HEK293 (cell line): ENCODE data around the gene PRDM5.

Experiments
- CTCF ChIA-PET: fragments of 350-600 bp; formaldehyde crosslinking; extraction: SDS; loops from one replicate; lab custom pipeline; 2021; ENCODE audit warnings: antibody characterized with exemption; lab: Yijun Ruan, JAX
- POLR2A ChIA-PET: fragments of 300-600 bp; formaldehyde crosslinking; extraction: SDS; loops from one replicate; lab custom pipeline; 2020; ENCODE audit warnings: antibody characterized with exemption, inconsistent platforms; lab: Yijun Ruan, JAX
- H3K27ac ChIP-seq: fragments of 200-500 bp; sonication (Bioruptor generic); 2 replicates; pipeline ENCODE4 v1.5.1; 2014; ENCODE audit warnings: low read depth, low read length, control low read depth, inconsistent platforms; ENCODE audit errors: extremely low read depth
- H3K36me3 ChIP-seq, 2 experiments: fragments of 200-500 bp in 1 of 2; sonication (Bioruptor generic) in 1 of 2; 1 replicate in 1 of 2; 2 replicates in 1 of 2; pipeline ENCODE4 v1.5.1; 2014 to 2017; ENCODE audit warnings: inconsistent platforms in 2 of 2, low read length in 2 of 2; ENCODE audit not compliant: control insufficient read depth in 2 of 2, insufficient read depth in 1 of 2
- H3K4me1 ChIP-seq: fragments of 200-500 bp; sonication (Bioruptor generic); 2 replicates; pipeline ENCODE4 v1.5.1; 2014; ENCODE audit warnings: mild to moderate bottlenecking, low read length, inconsistent platforms; ENCODE audit not compliant: control insufficient read depth, insufficient read depth
- H3K4me3 ChIP-seq: 2 replicates; pipeline ENCODE4 v1.5.1; 2011; ENCODE audit warnings: low read depth, mild to moderate bottlenecking, control low read depth, low read length, moderate library complexity
- H3K9me3 ChIP-seq: fragments of 200-500 bp; sonication (Bioruptor generic); 2 replicates; pipeline ENCODE4 v1.5.1; 2014; ENCODE audit warnings: low read depth, low read length, inconsistent platforms; ENCODE audit not compliant: control insufficient read depth, insufficient read depth
- MYNN ChIP-seq: fragments of 450-650 bp; formaldehyde crosslinking; IDR thresholded peaks from 2 replicates; pipeline ENCODE4 v1.5.1; 2016; ENCODE audit warnings: missing biosample characterization, missing genetic modification characterization, borderline replicate concordance
- PRDM10 ChIP-seq: fragments of 450-650 bp; formaldehyde crosslinking; IDR thresholded peaks from 2 replicates; pipeline ENCODE4 v1.5.1; 2016; ENCODE audit warnings: missing biosample characterization, missing genetic modification characterization
- TCF7L2 ChIP-seq: IDR thresholded peaks from 2 replicates; pipeline ENCODE4 v1.6.1; 2011; ENCODE audit warnings: low read depth, mild to moderate bottlenecking, inconsistent platforms, low read length, moderate library complexity, borderline replicate concordance
- YY1 ChIP-seq: fragments of 450-650 bp; formaldehyde crosslinking; IDR thresholded peaks from 2 replicates; pipeline ENCODE4 v1.5.1; 2018; ENCODE audit warnings: missing biosample characterization, missing genetic modification characterization
- YY2 ChIP-seq: fragments of 450-650 bp; formaldehyde crosslinking; IDR thresholded peaks from 2 replicates; pipeline ENCODE4 v1.5.1; 2016; ENCODE audit warnings: missing biosample characterization, missing genetic modification characterization
- ZFHX2 ChIP-seq: fragments of 450-650 bp; formaldehyde crosslinking; conservative IDR thresholded peaks from 2 replicates; pipeline ENCODE4 v1.5.1; 2016; ENCODE audit warnings: missing biosample characterization, missing genetic modification characterization
- ZFP3 ChIP-seq: fragments of 450-650 bp; formaldehyde crosslinking; IDR thresholded peaks from 2 replicates; pipeline ENCODE4 v1.5.1; 2016; ENCODE audit warnings: low read depth, missing biosample characterization, missing genetic modification characterization
- ZNF10 ChIP-seq: fragments of 450-650 bp; formaldehyde crosslinking; IDR thresholded peaks from 2 replicates; pipeline ENCODE4 v1.5.1; 2017; ENCODE audit warnings: missing biosample characterization, missing genetic modification characterization
- ZNF155 ChIP-seq: fragments of 450-650 bp; formaldehyde crosslinking; IDR thresholded peaks from 2 replicates; pipeline ENCODE4 v1.5.1; 2016; ENCODE audit warnings: missing biosample characterization, missing genetic modification characterization
- ZNF16 ChIP-seq: fragments of 450-650 bp; formaldehyde crosslinking; IDR thresholded peaks from 2 replicates; pipeline ENCODE4 v1.5.1; 2016; ENCODE audit warnings: low read depth, missing biosample characterization, missing genetic modification characterization
- ZNF19 ChIP-seq: fragments of 450-650 bp; formaldehyde crosslinking; IDR thresholded peaks from 2 replicates; pipeline ENCODE4; 2016; ENCODE audit warnings: missing biosample characterization, missing genetic modification characterization, low read depth
- ZNF211 ChIP-seq: fragments of 450-650 bp; formaldehyde crosslinking; IDR thresholded peaks from 2 replicates; pipeline ENCODE4 v1.5.1; 2016; ENCODE audit warnings: low read depth, missing biosample characterization, missing genetic modification characterization
- ZNF366 ChIP-seq: fragments of 450-650 bp; formaldehyde crosslinking; conservative IDR thresholded peaks from 2 replicates; pipeline ENCODE4 v1.5.1; 2016; ENCODE audit warnings: missing biosample characterization, missing genetic modification characterization
- ZNF37A ChIP-seq: fragments of 450-650 bp; IDR thresholded peaks from 2 replicates; pipeline ENCODE4 v1.5.1; 2018; ENCODE audit warnings: missing biosample characterization, missing genetic modification characterization
- ZNF449 ChIP-seq: fragments of 450-650 bp; formaldehyde crosslinking; IDR thresholded peaks from 2 replicates; pipeline ENCODE4 v1.5.1; 2017; ENCODE audit warnings: missing biosample characterization, mild to moderate bottlenecking, missing genetic modification characterization, moderate library complexity
- ZNF558 ChIP-seq: fragments of 450-650 bp; formaldehyde crosslinking; IDR thresholded peaks from 2 replicates; pipeline ENCODE4 v1.5.1; 2016; ENCODE audit warnings: missing biosample characterization, missing genetic modification characterization
- ZNF596 ChIP-seq: fragments of 450-650 bp; IDR thresholded peaks from 2 replicates; pipeline ENCODE4 v1.5.0; 2018; ENCODE audit warnings: missing biosample characterization, mild to moderate bottlenecking, missing genetic modification characterization, moderate library complexity
- ZNF621 ChIP-seq: fragments of 450-650 bp; formaldehyde crosslinking; IDR thresholded peaks from 2 replicates; pipeline ENCODE4 v1.5.1; 2017; ENCODE audit warnings: missing biosample characterization, missing genetic modification characterization
- ZNF626 ChIP-seq: fragments of 450-650 bp; sonication (Bioruptor Pico); formaldehyde crosslinking; IDR thresholded peaks from 2 replicates; pipeline ENCODE4 v1.5.1; 2018; ENCODE audit warnings: missing biosample characterization, missing genetic modification characterization, inconsistent platforms
- ZNF645 ChIP-seq: fragments of 450-650 bp; formaldehyde crosslinking; IDR thresholded peaks from 2 replicates; pipeline ENCODE4; 2016; ENCODE audit warnings: missing biosample characterization, missing genetic modification characterization
- ZNF670 ChIP-seq: fragments of 450-650 bp; formaldehyde crosslinking; IDR thresholded peaks from 2 replicates; pipeline ENCODE4 v1.5.1; 2016; ENCODE audit warnings: missing biosample characterization, missing genetic modification characterization, low read depth
- ZNF707 ChIP-seq: fragments of 450-650 bp; formaldehyde crosslinking; IDR thresholded peaks from 2 replicates; pipeline ENCODE4 v1.5.1; 2016; ENCODE audit warnings: missing biosample characterization, missing genetic modification characterization
- ZNF747 ChIP-seq: fragments of 450-650 bp; formaldehyde crosslinking; IDR thresholded peaks from 2 replicates; pipeline ENCODE4 v1.5.1; 2016; ENCODE audit warnings: missing biosample characterization, missing genetic modification characterization
- ZNF777 ChIP-seq: fragments of 450-650 bp; formaldehyde crosslinking; IDR thresholded peaks from 2 replicates; pipeline ENCODE4 v1.5.1; 2017; ENCODE audit warnings: missing biosample characterization, missing genetic modification characterization, borderline replicate concordance
- TF ChIP-seq, protein P1 (sequence below): fragments of 450-650 bp; formaldehyde crosslinking; IDR thresholded peaks from 2 replicates; pipeline ENCODE4 v1.5.1; 2016; ENCODE audit warnings: missing biosample characterization, missing genetic modification characterization

The PRDM5 gene

DNA sequence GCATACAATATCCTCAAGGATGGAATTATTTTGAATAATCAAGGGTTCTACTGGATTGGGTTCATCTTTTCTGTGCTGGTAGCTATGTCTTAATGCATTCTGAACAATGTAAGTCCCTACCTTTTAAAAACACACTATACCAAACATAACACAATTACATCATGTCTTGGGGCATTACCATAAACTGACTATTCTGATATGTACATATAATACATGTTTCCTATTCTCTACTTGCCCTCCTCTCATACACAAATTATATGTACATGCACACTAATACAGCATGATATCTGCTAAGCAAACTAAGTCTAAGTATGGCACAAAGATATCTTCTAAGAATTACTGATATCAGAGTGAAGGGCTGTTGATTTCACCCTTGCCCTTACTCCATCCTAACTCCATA lies 147.1 kb downstream of the PRDM5 start:
- H3K4me1 ChIP-seq = no peaks in the 10 kb centered on the region
- H3K9me3 ChIP-seq = no peaks in the 10 kb centered on the region
- H3K36me3 ChIP-seq = no peaks in the 10 kb centered on the region
- no peak overlapping the region for H3K4me3 ChIP-seq
- no peak overlapping the region for H3K27ac ChIP-seq
- TF ChIP-seq YY1 = no peak
- TF ChIP-seq MYNN (tag by site-specific recombination) = no peak
- TF ChIP-seq ZNF449 = no peak
- TF ChIP-seq TCF7L2 = no peak
- TF ChIP-seq ZNF19 (tag by site-specific recombination) = no peak
- TF ChIP-seq YY2 (tag by site-specific recombination) = no peak
- no peak for TF ChIP-seq PRDM10 (tag by site-specific recombination)
- no peak for TF ChIP-seq ZNF10 (tag by site-specific recombination)
- TF ChIP-seq ZNF211 = no peak
- TF ChIP-seq, protein P1, sequence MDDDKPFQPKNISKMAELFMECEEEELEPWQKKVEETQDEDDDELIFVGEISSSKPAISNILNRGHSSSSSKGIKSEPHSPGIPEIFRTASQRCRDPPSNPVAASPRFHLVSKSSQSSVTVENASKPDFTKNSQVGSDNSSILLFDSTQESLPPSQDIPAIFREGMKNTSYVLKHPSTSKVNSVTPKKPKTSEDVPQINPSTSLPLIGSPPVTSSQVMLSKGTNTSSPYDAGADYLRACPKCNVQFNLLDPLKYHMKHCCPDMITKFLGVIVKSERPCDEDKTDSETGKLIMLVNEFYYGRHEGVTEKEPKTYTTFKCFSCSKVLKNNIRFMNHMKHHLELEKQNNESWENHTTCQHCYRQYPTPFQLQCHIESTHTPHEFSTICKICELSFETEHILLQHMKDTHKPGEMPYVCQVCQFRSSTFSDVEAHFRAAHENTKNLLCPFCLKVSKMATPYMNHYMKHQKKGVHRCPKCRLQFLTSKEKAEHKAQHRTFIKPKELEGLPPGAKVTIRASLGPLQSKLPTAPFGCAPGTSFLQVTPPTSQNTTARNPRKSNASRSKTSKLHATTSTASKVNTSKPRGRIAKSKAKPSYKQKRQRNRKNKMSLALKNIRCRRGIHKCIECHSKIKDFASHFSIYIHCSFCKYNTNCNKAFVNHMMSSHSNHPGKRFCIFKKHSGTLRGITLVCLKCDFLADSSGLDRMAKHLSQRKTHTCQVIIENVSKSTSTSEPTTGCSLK (tag by site-specific recombination) = no peak
- no peak for TF ChIP-seq ZNF621 (tag by site-specific recombination)
- TF ChIP-seq ZNF155 (tag by site-specific recombination) = no peak
- TF ChIP-seq ZNF596 (tag by site-specific recombination) = no peak
- TF ChIP-seq ZFHX2 (tag by site-specific recombination) = no peak
- no peak for TF ChIP-seq ZNF707 (tag by site-specific recombination)
- ChIA-PET CTCF (no interaction called here), POLR2A (no interaction called here)

DNA sequence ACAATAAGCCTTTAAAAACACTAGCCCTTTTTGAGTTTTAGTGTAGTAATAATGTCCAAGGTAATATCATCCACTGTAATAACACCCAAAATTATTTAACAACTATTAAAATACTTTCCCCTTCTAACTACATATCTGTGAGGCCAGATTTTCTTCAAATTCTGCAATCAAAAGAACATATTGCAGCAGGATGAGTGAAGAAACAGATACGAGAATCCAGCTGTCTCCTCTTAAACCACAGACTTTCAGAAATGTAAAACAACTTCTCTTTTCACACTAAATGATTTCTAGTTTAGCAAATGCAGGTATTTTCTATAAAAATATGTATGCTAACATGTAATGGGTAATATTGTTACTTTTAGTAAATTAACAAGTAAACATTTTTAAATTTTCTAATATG lies 148.9 kb downstream of the PRDM5 start:
- no peaks in the 10 kb centered on the region for H3K4me1 ChIP-seq
- no peaks in the 10 kb centered on the region for H3K9me3 ChIP-seq
- no peak overlapping the region for H3K4me3 ChIP-seq
- ChIA-PET POLR2A (no interaction called here), CTCF (no interaction called here)
- H3K27ac ChIP-seq = no peak overlapping the region
- no peaks in the 10 kb centered on the region for H3K36me3 ChIP-seq
- TF ChIP-seq ZNF645 (tag by site-specific recombination) (no peak), ZNF366 (tag by site-specific recombination) (no peak), ZNF626 (tag by site-specific recombination) (no peak), ZNF777 (tag by site-specific recombination) (no peak), ZNF16 (no peak), ZNF37A (no peak), ZNF670 (tag by site-specific recombination) (no peak), ZNF558 (tag by site-specific recombination) (no peak), PRDM10 (tag by site-specific recombination) (no peak), ZNF747 (tag by site-specific recombination) (no peak), ZFP3 (tag by site-specific recombination) (no peak)
